Measurements from ENCODE around the gene DNAJC5.

Gene DNAJC5

DNA sequence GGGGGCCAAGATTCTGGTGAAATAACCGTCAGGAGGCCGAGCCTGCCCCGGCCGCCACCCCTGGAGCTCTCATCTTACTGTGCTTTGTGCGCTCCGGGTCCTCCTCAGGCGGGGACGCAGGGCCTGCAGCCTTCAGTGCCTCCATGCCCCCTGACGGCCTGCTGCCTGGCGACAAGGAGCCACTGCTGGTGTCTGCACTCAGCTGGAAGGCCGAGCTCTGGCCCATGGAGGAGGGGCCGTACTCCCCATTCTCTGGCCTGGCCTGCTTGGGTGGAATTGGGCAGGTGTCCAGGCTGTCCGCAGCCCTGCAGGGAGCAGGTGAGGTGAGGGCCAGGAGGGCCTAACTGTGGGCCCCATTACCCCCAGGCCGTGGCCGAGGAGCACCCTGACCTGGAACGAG lies 69.5 kb downstream of the DNAJC5 start:
- in situ Hi-C loops (cut with HindIII; ENCODE audit: low sequenced_read_pairs), result no loop called here

GRCh38 chr20:63966172-63966943 lies 71.4 kb downstream of the DNAJC5 start:
- H3K4me3 ChIP-seq (ENCODE audit: low read depth, low read length), result no peak overlapping the region
- DNase-seq (ENCODE audit: low read depth), result no peak
- in situ Hi-C loops (cut with HindIII; ENCODE audit: low sequenced_read_pairs), result no loop called here
- no peak for TF ChIP-seq CTCF (IDR thresholded peaks at IDR 0.05; ENCODE audit: low read depth, low read length, missing control alignments)

More for the DNA sequence above, 69.5 kb downstream of the DNAJC5 start:
- no peak overlapping the region for H3K4me3 ChIP-seq (ENCODE audit: low read depth, low read length)
- no peak for TF ChIP-seq CTCF (IDR thresholded peaks at IDR 0.05; ENCODE audit: low read depth, low read length, missing control alignments)
- DNase-seq (ENCODE audit: low read depth), result no peak

DNA sequence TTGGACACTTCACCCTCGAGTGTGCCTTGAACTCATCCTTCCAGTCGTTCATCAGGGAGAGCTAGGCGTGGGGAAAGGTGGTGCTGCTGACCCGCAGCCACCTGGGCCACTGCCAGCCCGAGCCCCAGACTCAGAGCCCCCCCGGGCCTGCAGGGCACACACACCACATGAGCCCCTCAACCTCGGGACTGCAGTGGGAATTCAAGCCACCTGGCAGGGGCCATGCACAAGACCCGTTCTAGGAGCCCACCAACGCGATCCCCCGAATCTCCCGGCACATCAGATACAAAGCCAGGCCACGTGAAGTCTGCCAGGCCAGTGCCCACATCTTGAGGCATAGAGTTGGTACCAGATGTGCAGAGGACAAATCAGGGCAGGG lies 72.0 kb downstream of the DNAJC5 start:
- TF ChIP-seq CTCF (IDR thresholded peaks at IDR 0.05; ENCODE audit: low read depth, low read length, missing control alignments), result no peak

DNA sequence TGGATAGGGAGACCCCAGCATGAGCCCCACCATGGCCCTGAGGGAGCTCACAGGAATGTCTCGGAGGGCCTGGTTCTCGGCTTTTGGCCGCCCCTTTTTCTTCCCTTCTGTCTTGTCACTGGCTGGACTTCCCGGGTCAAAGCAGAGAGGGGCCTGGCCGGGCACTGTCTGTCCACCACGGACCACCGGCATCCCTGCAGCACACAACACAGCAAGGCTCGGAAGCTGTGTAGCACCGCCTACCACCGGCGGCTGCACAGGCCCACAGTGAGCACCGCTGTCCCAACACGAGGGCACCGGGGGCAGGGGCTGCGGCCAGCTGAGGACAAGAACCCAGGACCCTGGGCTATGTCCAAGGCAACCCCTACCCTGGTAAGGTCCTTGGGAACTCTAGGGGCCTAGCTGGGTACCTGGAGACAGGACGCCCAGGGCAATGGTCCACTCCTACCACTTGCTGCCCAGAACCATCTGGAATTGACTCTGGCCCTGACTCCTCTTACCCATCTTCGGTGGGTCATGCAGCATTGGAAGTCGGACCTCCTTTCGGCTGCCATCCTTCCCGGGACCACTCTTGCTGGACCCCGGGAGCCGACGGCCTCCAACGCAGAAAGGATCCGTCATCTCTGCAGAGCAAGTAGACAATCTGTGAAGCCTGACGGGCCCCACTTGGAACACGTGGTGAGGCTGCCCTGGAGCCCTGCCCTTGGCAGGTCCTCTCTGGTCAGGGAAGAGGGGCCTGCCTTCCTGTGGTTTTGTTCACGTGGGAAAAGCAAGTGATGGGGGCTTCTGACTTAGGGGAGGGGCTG lies 72.6 kb downstream of the DNAJC5 start:
- H3K4me3 ChIP-seq (ENCODE audit: low read depth, low read length), result no peak overlapping the region
- DNase-seq (ENCODE audit: low read depth), result no peak
- in situ Hi-C loops (cut with HindIII; ENCODE audit: low sequenced_read_pairs), result no loop called here
- no peak for TF ChIP-seq CTCF (IDR thresholded peaks at IDR 0.05; ENCODE audit: low read depth, low read length, missing control alignments)

More for the DNA sequence above, 72.0 kb downstream of the DNAJC5 start:
- no peak overlapping the region for H3K4me3 ChIP-seq (ENCODE audit: low read depth, low read length)
- DNase-seq (ENCODE audit: low read depth), result no peak
- in situ Hi-C loops (cut with HindIII; ENCODE audit: low sequenced_read_pairs), result no loop called here

GRCh38 chr20:63968136-63968927 lies 73.4 kb downstream of the DNAJC5 start:
- in situ Hi-C loops (cut with HindIII; ENCODE audit: low sequenced_read_pairs), result no loop called here
- no peak for TF ChIP-seq CTCF (IDR thresholded peaks at IDR 0.05; ENCODE audit: low read depth, low read length, missing control alignments)
- no peak for DNase-seq (ENCODE audit: low read depth)
- H3K4me3 ChIP-seq (ENCODE audit: low read depth, low read length), result peak overlapping the region; percentile 71
